Ascending aorta (tissue), 2 donors: ENCODE measurements around the gene KCNE1. TPM values are rescaled to one million over a fixed set of nuclear protein-coding genes. Genes with fewer than 3 reads are reported as not detected.

Experiments
- DNase-seq, 2 donors: peaks; one replicate each; pipeline ENCODE4 v3.0.0-alpha.2; 2019; ENCODE audit warnings: low spot score in 2 of 2
- H3K27ac ChIP-seq, 2 donors: fragments of 200-600 bp; sonication (generic); one replicate each; pipeline ENCODE4 v1.5.1; 2016 to 2017; ENCODE audit warnings: mild to moderate bottlenecking in 1 of 2
- H3K27me3 ChIP-seq: fragments of 200-600 bp; sonication (generic); one replicate; pipeline ENCODE4 v1.5.1; 2017
- H3K36me3 ChIP-seq, 2 donors: fragments of 200-600 bp; sonication (generic); one replicate each; pipeline ENCODE4 v1.5.1; 2016
- H3K4me1 ChIP-seq, 2 donors: fragments of 200-600 bp; sonication (generic); one replicate each; pipeline ENCODE4 v1.5.1; 2016 to 2017; ENCODE audit warnings: mild to moderate bottlenecking in 1 of 2
- H3K4me3 ChIP-seq, 2 donors: fragments of 200-600 bp; sonication (generic); one replicate each; pipeline ENCODE4 v1.5.1; 2016 to 2017; ENCODE audit warnings: mild to moderate bottlenecking in 1 of 2
- H3K9me3 ChIP-seq, 2 donors: fragments of 200-600 bp; sonication (generic); one replicate each; pipeline ENCODE4 v1.5.1; 2016
- intact Hi-C: fragments of 100-400 bp; cut with DNase I; formaldehyde crosslinking; loops from one replicate; pipeline ENCODE4 v1.15.1; 2023
- total RNA-seq: library from RNA; depleted of rRNA; stranded (reverse); fragments of >200 nt; gene quantifications from one replicate; pipeline ENCODE4 v1.1.0, GENCODE V29; 2016
- TF ChIP-seq, protein P1 (sequence below), 3 experiments: fragments of 200-600 bp in 2 of 3; fragments of 450-650 bp in 1 of 3; sonication (generic) in 2 of 3; IDR thresholded peaks; one replicate each; pipeline ENCODE4 v1.5.1; 2016 to 2019; ENCODE audit warnings: antibody characterized with exemption in 3 of 3, mild to moderate bottlenecking in 1 of 3, moderate library complexity in 1 of 3

KCNE1 gene
- total RNA-seq, 1 donor from 2014 or later, result 5.7 TPM

DNA sequence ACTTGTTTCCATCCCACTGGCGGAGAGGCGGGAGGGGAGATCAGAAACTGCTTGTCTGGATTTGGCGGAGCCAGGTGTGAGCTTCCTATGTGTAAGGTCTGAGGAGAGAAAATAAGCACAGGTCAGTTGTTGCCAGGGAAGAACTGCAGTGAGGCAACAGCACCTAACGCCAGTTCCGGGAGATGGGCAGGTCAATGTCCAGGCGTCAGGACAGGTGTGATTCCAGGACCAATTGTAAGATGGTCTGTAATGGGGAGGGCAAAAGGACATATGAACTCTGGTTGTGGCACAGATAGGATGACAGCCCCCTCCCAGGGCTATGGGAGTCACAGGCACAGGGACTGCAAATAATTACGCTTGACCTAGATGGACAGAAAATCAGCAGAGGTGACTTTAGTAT, 9.6 kb upstream of the KCNE1 start:
- H3K27me3 ChIP-seq, result no peaks in the 10 kb centered on the region
- TF ChIP-seq, protein P1, sequence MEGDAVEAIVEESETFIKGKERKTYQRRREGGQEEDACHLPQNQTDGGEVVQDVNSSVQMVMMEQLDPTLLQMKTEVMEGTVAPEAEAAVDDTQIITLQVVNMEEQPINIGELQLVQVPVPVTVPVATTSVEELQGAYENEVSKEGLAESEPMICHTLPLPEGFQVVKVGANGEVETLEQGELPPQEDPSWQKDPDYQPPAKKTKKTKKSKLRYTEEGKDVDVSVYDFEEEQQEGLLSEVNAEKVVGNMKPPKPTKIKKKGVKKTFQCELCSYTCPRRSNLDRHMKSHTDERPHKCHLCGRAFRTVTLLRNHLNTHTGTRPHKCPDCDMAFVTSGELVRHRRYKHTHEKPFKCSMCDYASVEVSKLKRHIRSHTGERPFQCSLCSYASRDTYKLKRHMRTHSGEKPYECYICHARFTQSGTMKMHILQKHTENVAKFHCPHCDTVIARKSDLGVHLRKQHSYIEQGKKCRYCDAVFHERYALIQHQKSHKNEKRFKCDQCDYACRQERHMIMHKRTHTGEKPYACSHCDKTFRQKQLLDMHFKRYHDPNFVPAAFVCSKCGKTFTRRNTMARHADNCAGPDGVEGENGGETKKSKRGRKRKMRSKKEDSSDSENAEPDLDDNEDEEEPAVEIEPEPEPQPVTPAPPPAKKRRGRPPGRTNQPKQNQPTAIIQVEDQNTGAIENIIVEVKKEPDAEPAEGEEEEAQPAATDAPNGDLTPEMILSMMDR (IDR thresholded peaks at IDR 0.05), result no peak
- peak overlapping the region in 1 of 2 donors; percentile 46 for H3K27ac ChIP-seq
- intact Hi-C loops, result loop anchor here (5.0 kb wide), 1 partner anchor 81 kb away; no protein-coding TSS in a partner anchor
- DNase-seq, result no peak
- no peaks in the 10 kb centered on the region for H3K9me3 ChIP-seq
- H3K36me3 ChIP-seq, result peaks cover 19 to 31% of the 10 kb centered on the region in 2 donors
- H3K4me3 ChIP-seq, result no peak overlapping the region
- H3K4me1 ChIP-seq, result peaks cover 4 to 37% of the 10 kb centered on the region in 2 donors

DNA sequence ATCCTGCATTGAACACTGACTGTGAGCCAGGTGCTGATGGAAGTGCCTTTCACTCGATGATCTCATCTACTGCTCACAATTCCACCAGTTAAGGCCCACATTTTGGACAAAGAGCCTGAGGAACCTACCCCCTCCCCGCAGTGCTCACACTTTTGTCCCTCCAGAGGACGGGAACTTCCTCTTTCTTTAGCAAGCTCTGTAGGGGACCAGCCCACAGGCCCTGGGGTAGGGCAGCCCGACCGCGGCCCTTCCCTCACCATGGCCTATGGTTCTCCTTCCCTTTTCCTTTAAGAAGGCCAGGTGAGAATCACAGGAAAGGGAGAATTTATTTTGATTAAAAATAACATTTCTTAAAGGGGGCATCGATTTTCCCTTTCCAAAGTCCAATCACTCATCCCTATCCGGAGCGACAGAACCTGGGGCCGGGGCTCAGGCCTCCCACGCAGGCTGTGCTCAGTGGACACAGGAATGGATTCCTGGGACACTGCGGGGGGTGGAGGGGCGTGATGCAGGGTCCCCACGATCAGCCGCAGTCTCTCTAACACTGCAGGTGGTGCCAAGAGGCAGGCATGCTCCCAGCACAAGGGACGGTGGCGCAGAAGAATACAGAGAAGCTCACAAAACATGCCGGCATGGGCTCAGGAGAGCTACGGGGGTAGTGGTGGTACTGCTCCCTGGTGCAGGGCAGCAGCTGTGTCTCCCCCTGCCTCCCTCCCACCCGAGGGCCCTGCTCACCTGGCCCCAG, 8.9 kb upstream of the KCNE1 start:
- TF ChIP-seq, protein P1 (IDR thresholded peaks at IDR 0.05), result no peak
- intact Hi-C loops, result loop anchor here (5.0 kb wide), 1 partner anchor 81 kb away; no protein-coding TSS in a partner anchor
- peaks cover 4 to 34% of the 10 kb centered on the region in 2 donors for H3K4me1 ChIP-seq
- no peak for DNase-seq
- H3K27ac ChIP-seq, result peak overlapping the region; percentile 15 to 46
- H3K4me3 ChIP-seq, result no peak overlapping the region
- no peaks in the 10 kb centered on the region for H3K27me3 ChIP-seq
- H3K36me3 ChIP-seq, result peaks cover 19 to 32% of the 10 kb centered on the region in 2 donors
- no peaks in the 10 kb centered on the region for H3K9me3 ChIP-seq

DNA sequence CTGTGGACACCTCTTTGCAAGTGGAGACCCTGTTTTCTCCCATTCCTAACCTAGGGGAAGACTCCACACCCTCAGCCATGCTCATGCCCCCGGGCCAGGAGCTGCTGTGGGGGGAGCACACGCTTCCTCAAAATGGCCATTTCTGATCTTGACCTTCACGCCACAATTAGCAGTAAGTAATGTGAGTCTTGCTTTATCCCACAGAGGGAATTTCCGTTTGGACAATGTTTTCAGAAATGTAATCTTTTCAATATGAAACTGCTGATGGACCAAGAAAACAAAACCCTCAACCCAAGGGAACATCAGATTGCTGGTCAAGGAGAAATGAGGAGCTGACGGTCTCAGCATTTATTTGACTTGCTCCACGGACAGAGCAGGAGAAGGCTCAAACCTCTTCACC, 8.3 kb upstream of the KCNE1 start:
- Histone ChIP-seq H3K9me3 (no peaks in the 10 kb centered on the region), H3K36me3 (peaks cover 19 to 32% of the 10 kb centered on the region in 2 donors), H3K27ac (peak overlapping the region; percentile 15 to 34), H3K4me3 (no peak overlapping the region), H3K27me3 (no peaks in the 10 kb centered on the region), H3K4me1 (peaks cover 4 to 31% of the 10 kb centered on the region in 2 donors)
- TF ChIP-seq, protein P1 (IDR thresholded peaks at IDR 0.05), result no peak
- no peak for DNase-seq
- intact Hi-C loops, result loop anchor here (5.0 kb wide), 1 partner anchor 82 kb away; no protein-coding TSS in a partner anchor

DNA sequence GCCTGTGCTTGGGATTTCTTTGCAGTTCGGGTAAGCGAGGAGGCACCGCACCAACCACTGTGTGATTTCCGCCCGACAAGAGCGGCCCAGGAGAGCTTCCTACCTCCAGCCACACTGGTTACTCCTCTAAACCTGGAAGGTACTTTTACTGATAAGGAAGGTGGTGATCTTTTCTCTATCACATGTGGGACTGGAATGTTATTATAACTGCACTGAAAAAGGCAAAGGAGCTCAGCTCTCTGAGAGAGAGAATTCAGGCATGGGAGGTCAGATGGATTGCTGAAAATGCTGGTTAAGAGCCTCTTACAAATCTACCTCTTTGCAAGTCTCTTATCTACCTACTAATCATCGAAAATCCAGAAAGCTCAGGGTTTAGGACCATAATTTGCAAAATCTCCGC, 7.7 kb upstream of the KCNE1 start:
- Histone ChIP-seq H3K27me3 (no peaks in the 10 kb centered on the region), H3K4me3 (no peak overlapping the region), H3K4me1 (peaks cover 4 to 26% of the 10 kb centered on the region in 2 donors), H3K36me3 (peaks cover 19 to 32% of the 10 kb centered on the region in 2 donors), H3K9me3 (no peaks in the 10 kb centered on the region), H3K27ac (peak overlapping the region; percentile 34 to 36)
- intact Hi-C loops, result loop anchor here (5.0 kb wide), 1 partner anchor 83 kb away; no protein-coding TSS in a partner anchor
- TF ChIP-seq, protein P1 (IDR thresholded peaks at IDR 0.05), result no peak
- DNase-seq, result no peak

DNA sequence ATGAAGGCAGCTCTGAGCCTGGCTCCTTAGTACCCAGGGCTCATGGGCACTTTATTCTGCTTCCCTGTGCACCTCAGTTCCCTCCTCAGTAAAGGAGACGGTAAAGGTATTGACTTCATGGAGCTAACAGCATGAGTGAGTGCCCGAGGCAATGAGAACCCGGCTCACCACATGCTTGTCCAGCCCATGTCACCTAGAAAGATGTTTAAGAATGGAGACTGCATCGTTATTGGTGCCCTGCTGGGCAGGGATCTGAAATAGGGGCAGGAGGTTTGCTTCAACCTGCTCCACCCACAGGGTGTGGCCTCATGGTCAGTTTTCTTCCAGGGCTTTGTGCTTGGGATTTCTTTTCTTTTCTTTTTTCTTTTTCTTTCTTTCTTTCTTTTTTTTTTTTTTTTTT, 7.0 kb upstream of the KCNE1 start:
- TF ChIP-seq, protein P1 (IDR thresholded peaks at IDR 0.05), result no peak
- no peaks in the 10 kb centered on the region for H3K27me3 ChIP-seq
- H3K4me3 ChIP-seq, result no peak overlapping the region
- no peak for DNase-seq
- peaks cover 19 to 32% of the 10 kb centered on the region in 2 donors for H3K36me3 ChIP-seq
- peak overlapping the region in 1 of 2 donors; percentile 38 for H3K27ac ChIP-seq
- peaks cover 3 to 24% of the 10 kb centered on the region in 2 donors for H3K4me1 ChIP-seq
- intact Hi-C loops, result no loop called here
- H3K9me3 ChIP-seq, result no peaks in the 10 kb centered on the region
